ENCODE data around the gene CCDC149. TPM values are rescaled to one million over a fixed set of nuclear protein-coding genes. Genes with fewer than 3 reads are reported as not detected.

The CCDC149 gene
- total RNA-seq, 1 donor from 2014 or later, result 10.2 TPM

- H3K36me3 Mint-ChIP-seq (ENCODE audit: low read depth, unreplicated experiment), result no peaks in the 10 kb centered on the region
- no peaks in the 10 kb centered on the region for H3K27me3 ChIP-seq (ENCODE audit: insufficient read depth, low read length)
- H3K27me3 Mint-ChIP-seq (ENCODE audit: low read depth, unreplicated experiment), result no peaks in the 10 kb centered on the region
- H3K4me3 ChIP-seq (ENCODE audit: insufficient read depth, low read depth, low read length), result no peak overlapping the region
- peak; percentile 84 for FAIRE-seq
- H3K4me2 ChIP-seq (ENCODE audit: low read length), result peak overlapping the region; percentile 34
- H3K4me3 Mint-ChIP-seq (ENCODE audit: unreplicated experiment), result no peak overlapping the region
- no peaks in the 10 kb centered on the region for H3K9me3 ChIP-seq (ENCODE audit: insufficient read depth, low read depth, low read length)
- H3K27ac Mint-ChIP-seq (ENCODE audit: unreplicated experiment), result no peak overlapping the region
- peak; percentile 97 for DNase-seq (ENCODE audit: low read depth)
- TF ChIP-seq, protein P1, sequence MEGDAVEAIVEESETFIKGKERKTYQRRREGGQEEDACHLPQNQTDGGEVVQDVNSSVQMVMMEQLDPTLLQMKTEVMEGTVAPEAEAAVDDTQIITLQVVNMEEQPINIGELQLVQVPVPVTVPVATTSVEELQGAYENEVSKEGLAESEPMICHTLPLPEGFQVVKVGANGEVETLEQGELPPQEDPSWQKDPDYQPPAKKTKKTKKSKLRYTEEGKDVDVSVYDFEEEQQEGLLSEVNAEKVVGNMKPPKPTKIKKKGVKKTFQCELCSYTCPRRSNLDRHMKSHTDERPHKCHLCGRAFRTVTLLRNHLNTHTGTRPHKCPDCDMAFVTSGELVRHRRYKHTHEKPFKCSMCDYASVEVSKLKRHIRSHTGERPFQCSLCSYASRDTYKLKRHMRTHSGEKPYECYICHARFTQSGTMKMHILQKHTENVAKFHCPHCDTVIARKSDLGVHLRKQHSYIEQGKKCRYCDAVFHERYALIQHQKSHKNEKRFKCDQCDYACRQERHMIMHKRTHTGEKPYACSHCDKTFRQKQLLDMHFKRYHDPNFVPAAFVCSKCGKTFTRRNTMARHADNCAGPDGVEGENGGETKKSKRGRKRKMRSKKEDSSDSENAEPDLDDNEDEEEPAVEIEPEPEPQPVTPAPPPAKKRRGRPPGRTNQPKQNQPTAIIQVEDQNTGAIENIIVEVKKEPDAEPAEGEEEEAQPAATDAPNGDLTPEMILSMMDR (IDR thresholded peaks at IDR 0.05; ENCODE audit: insufficient read depth, low read depth, low read length), result no peak
- no peak for TF ChIP-seq EZH2 (IDR thresholded peaks at IDR 0.05; ENCODE audit: insufficient read depth, low read length)
- peaks cover 5% of the 10 kb centered on the region for H3K4me1 Mint-ChIP-seq (ENCODE audit: low read depth, unreplicated experiment)
- H3K9me3 Mint-ChIP-seq (ENCODE audit: unreplicated experiment), result no peaks in the 10 kb centered on the region
- H3K36me3 ChIP-seq (ENCODE audit: insufficient read depth, low read length), result no peaks in the 10 kb centered on the region
- H3K27ac ChIP-seq (ENCODE audit: low read depth, low read length), result peak overlapping the region; percentile 56
- H3K9ac ChIP-seq (ENCODE audit: low read length), result no peak overlapping the region
- H2AFZ ChIP-seq (ENCODE audit: low read depth, low read length), result no peak overlapping the region
- H3K79me2 ChIP-seq (ENCODE audit: insufficient read depth, low read length), result no peaks in the 10 kb centered on the region
- H4K20me1 ChIP-seq (ENCODE audit: insufficient read depth, low read length), result no peaks in the 10 kb centered on the region
- peaks cover 18% of the 10 kb centered on the region for H3K4me1 ChIP-seq (ENCODE audit: insufficient read depth, low read length)
Measured at GRCh38 chr4:24778464-24779225, 134.2 kb downstream of the CCDC149 start.

DNA sequence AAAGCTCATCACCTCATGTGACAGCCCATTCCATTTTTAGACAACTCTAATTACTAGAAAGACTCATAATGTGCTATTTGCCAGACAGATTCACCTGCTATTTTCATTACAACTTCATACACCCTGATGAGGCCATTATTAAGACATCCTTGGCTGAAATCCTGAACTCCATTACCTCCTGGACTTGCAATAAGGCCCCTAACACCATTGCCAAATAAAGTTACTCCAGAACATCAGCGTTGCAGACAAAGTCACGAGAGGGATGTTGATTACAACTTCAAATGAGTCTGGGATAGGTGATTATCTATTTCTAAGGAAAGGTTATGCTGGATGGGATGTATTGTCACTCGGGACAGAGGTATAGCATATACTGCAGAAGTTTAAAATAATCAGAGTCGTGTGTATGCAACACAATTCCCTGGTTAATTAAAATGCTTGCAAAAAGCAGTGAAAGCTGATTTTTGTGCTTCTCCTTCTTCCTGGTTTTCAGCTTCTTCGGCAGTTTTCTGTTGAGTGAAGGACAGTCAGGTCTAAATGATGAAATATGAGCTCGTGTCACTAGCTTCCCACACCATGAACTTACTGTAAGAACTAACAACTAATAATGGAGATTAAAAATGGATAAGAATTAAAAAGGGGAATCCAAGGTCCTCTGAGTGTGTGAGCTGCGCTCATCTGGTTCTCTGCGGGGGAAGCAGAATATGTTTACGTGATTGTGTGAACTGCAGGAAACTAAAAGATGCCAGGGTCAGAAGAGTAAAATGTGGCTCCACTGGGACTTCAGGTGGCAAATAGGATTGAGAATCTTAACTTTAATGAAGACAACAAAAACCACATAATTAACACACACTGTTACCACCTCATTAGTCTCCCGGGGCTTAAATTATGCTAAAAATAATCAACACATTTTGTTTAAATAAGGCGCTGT, 135.0 kb downstream of the CCDC149 start:
- no peak overlapping the region for H3K27ac Mint-ChIP-seq (ENCODE audit: unreplicated experiment)
- peak overlapping the region; percentile 38 for H3K27ac ChIP-seq (ENCODE audit: low read depth, low read length)
- no peaks in the 10 kb centered on the region for H3K27me3 Mint-ChIP-seq (ENCODE audit: low read depth, unreplicated experiment)
- H2AFZ ChIP-seq (ENCODE audit: low read depth, low read length), result no peak overlapping the region
- H4K20me1 ChIP-seq (ENCODE audit: insufficient read depth, low read length), result no peaks in the 10 kb centered on the region
- H3K4me1 ChIP-seq (ENCODE audit: insufficient read depth, low read length), result peaks cover 18% of the 10 kb centered on the region
- H3K36me3 Mint-ChIP-seq (ENCODE audit: low read depth, unreplicated experiment), result no peaks in the 10 kb centered on the region
- H3K4me1 Mint-ChIP-seq (ENCODE audit: low read depth, unreplicated experiment), result peaks cover 5% of the 10 kb centered on the region
- no peak overlapping the region for H3K4me3 ChIP-seq (ENCODE audit: insufficient read depth, low read depth, low read length)
- TF ChIP-seq, protein P1 (IDR thresholded peaks at IDR 0.05; ENCODE audit: insufficient read depth, low read depth, low read length), result no peak
- TF ChIP-seq EZH2 (IDR thresholded peaks at IDR 0.05; ENCODE audit: insufficient read depth, low read length), result no peak
- DNase-seq (ENCODE audit: low read depth) (no peak), FAIRE-seq (no peak)
- H3K79me2 ChIP-seq (ENCODE audit: insufficient read depth, low read length), result no peaks in the 10 kb centered on the region
- H3K9me3 Mint-ChIP-seq (ENCODE audit: unreplicated experiment), result no peaks in the 10 kb centered on the region
- H3K36me3 ChIP-seq (ENCODE audit: insufficient read depth, low read length), result no peaks in the 10 kb centered on the region
- H3K9me3 ChIP-seq (ENCODE audit: insufficient read depth, low read depth, low read length), result no peaks in the 10 kb centered on the region
- no peak overlapping the region for H3K4me3 Mint-ChIP-seq (ENCODE audit: unreplicated experiment)
- H3K4me2 ChIP-seq (ENCODE audit: low read length), result peak overlapping the region; percentile 34
- H3K9ac ChIP-seq (ENCODE audit: low read length), result no peak overlapping the region
- no peaks in the 10 kb centered on the region for H3K27me3 ChIP-seq (ENCODE audit: insufficient read depth, low read length)

All from astrocyte (in vitro differentiated cells and primary cell).